ENCODE results near the gene TJP1. TPM values are rescaled to one million over a fixed set of nuclear protein-coding genes. Genes with fewer than 3 reads are reported as not detected.

Gene TJP1
- total RNA-seq, 4 donors from 2014 or later: 100 to 115 (median 103) TPM

DNA sequence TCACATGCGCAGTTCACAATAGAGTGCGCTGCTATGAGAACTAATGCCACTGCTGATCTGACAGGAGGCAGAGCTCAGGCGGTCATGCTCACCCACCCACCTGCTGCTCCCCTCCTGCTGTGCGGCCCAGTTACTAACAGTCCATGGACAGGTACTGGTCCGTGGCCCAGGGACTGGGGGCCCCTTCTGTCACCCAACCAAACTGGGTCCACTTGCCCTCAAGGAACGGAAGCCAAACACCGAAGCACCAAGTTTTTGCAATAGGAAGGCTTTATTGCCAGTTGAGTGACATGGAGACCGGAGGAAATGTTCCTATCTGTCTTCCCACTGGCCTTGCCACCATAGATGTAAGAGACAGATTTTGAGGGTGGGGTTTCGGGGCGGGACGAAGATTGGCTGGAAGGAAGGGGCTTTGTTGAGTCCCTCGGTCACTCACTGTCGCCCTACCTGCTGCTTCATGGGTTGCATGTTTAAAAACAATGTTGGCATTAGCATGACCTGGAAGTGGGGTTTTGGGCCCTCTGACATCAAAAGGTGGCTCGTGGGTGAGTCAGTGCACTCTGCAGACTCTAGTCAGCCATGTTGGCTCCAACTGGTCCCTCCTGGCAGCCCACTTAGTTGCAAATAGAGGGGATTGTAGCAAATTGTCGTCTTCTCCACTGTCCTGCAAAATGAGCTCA lies 141.0 kb downstream of the TJP1 start:
- 91% methylated on average over 10 of the region's 15 CpGs; no CpG with 5 or more reads in 1 of the 2 donors for WGBS, 2 donors (ENCODE audit: low coverage in 1 of 2)
- ATAC-seq: no peak
- TF ChIP-seq EP300 (IDR thresholded peaks at IDR 0.05) (no peak), POLR2A (IDR thresholded peaks at IDR 0.05) (no peak), POLR2AphosphoS5 (IDR thresholded peaks at IDR 0.05) (no peak)
- TF ChIP-seq, protein P1, sequence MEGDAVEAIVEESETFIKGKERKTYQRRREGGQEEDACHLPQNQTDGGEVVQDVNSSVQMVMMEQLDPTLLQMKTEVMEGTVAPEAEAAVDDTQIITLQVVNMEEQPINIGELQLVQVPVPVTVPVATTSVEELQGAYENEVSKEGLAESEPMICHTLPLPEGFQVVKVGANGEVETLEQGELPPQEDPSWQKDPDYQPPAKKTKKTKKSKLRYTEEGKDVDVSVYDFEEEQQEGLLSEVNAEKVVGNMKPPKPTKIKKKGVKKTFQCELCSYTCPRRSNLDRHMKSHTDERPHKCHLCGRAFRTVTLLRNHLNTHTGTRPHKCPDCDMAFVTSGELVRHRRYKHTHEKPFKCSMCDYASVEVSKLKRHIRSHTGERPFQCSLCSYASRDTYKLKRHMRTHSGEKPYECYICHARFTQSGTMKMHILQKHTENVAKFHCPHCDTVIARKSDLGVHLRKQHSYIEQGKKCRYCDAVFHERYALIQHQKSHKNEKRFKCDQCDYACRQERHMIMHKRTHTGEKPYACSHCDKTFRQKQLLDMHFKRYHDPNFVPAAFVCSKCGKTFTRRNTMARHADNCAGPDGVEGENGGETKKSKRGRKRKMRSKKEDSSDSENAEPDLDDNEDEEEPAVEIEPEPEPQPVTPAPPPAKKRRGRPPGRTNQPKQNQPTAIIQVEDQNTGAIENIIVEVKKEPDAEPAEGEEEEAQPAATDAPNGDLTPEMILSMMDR (IDR thresholded peaks at IDR 0.05): no peak

DNA sequence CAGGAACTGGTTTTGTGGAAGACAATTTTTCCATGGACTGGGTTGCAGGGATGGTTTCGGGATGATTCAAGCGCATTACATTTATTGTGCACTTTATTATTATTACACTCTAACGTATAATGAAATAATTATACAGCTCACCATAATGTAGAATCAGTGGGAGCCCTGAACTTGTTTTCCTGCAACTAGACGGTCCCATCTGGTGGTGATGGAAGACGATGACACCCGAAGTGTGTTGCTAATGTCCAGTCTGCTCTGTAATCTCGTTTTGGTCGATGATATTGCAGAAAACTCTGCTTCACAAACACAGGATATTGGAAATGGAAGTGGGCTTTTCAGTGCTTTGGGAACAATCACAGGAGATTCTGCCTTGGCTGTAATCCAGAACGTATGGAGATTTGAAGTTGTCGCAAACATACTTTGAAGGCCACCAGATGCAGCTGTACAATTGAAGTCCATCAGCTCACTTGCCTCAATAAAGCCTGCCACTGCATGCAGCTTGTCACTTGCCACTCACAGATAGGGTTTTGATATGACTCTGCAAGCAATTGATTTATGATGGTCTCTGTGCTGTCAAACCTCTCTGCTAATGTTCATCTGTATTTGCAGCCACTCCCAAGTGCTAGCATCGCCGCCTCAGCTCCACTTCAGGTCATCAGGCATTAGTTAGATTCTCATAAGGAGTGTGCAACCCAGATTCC lies 141.7 kb downstream of the TJP1 start:
- peaks cover 10% of the 10 kb centered on the region for H3K27me3 ChIP-seq
- no peaks in the 10 kb centered on the region for H3K4me1 ChIP-seq
- H3K9me3 ChIP-seq: no peaks in the 10 kb centered on the region
- no peaks in the 10 kb centered on the region for H3K36me3 ChIP-seq
- H3K4me3 ChIP-seq: no peak overlapping the region
- H3K27ac ChIP-seq: no peak overlapping the region
- WGBS, 2 donors (ENCODE audit: low coverage in 1 of 2): 51 to 68% methylated on average over 9 to 12 of the region's 12 CpGs
- TF ChIP-seq POLR2AphosphoS5 (IDR thresholded peaks at IDR 0.05) (no peak), POLR2A (IDR thresholded peaks at IDR 0.05) (no peak), EP300 (IDR thresholded peaks at IDR 0.05) (no peak)
- TF ChIP-seq, protein P1 (IDR thresholded peaks at IDR 0.05): no peak
- ATAC-seq: no peak

More for the DNA sequence above, 141.0 kb downstream of the TJP1 start:
- no peaks in the 10 kb centered on the region for H3K9me3 ChIP-seq
- no peaks in the 10 kb centered on the region for H3K36me3 ChIP-seq
- peaks cover 4% of the 10 kb centered on the region for H3K27me3 ChIP-seq
- H3K4me3 ChIP-seq: no peak overlapping the region
- H3K4me1 ChIP-seq: no peaks in the 10 kb centered on the region
- no peak overlapping the region for H3K27ac ChIP-seq

DNA sequence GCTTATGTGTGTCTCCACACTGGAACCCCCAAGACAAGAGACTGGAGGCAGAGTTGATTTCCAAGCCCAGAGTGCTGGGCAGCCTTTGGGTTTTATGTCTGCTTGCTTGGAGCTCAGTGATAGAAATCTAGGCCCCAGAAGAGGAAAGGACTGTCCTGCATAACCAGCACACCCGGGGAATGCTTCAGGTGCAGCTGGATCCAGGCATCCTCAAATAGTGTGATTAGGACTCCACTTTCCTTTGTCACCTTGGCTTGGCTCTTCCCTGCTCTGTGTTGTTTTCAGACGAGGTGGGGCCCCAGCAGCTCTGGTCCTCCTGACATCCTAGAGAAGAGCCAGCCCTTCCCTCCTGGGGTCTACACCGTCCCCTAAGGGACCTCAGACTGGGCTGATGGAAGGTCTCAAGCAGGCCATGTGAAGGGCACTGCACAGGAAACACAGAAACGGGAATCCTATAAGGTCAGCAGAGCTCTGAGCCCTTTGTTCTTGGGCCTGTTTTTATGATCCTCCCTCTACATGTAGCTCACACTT lies 143.7 kb downstream of the TJP1 start:
- Histone ChIP-seq H3K4me1 (peaks cover 0 to 12% (median 4%) of the 10 kb centered on the region in 3 donors), H3K27ac (no peak overlapping the region), H3K27me3 (peaks cover 28% of the 10 kb centered on the region), H3K4me3 (no peak overlapping the region), H3K9me3 (no peaks in the 10 kb centered on the region), H3K36me3 (no peaks in the 10 kb centered on the region)
- no peak for ATAC-seq
- 100% methylated on average over 1 of the region's 4 CpGs; no CpG with 5 or more reads in 1 of the 2 donors for WGBS, 2 donors (ENCODE audit: low coverage in 1 of 2)
- TF ChIP-seq POLR2A (IDR thresholded peaks at IDR 0.05): no peak
- TF ChIP-seq EP300 (IDR thresholded peaks at IDR 0.05): no peak
- no peak for TF ChIP-seq POLR2AphosphoS5 (IDR thresholded peaks at IDR 0.05)

DNA sequence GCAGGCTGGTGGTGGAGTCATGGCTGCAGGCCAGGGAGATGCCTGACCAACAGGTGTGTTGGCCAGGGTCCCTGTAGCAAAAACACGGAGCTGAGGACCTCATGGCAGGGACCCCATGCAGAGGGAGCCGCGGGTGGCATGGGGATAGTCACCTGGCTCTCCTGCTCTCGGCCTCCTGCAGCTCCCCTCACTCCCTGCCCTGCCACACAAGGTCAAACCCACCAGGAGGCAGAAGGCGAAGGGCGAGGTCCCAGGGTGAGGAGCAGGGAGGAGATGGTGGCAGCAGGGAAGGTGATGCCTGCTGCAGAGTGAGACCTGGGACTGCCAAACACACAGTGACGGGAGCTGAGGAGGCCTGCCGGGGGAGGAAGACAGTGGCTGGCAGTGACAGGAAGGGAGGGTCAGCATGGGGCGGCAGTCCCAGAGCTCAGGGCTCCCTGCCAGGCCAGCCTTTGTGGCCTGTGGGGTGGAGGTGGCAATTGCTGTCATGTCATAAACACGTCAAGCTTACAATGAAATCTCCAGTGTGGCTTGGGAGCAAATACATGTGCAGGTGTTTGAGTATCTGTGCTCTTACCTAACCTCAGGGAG lies 144.3 kb downstream of the TJP1 start:
- no peak for ATAC-seq
- 84% methylated on average over 5 of the region's 10 CpGs; no CpG with 5 or more reads in 1 of the 2 donors for WGBS, 2 donors (ENCODE audit: low coverage in 1 of 2)
- Histone ChIP-seq H3K27me3 (peaks cover 30% of the 10 kb centered on the region), H3K4me3 (no peak overlapping the region), H3K9me3 (no peaks in the 10 kb centered on the region), H3K36me3 (no peaks in the 10 kb centered on the region), H3K4me1 (peaks cover 0 to 12% (median 4%) of the 10 kb centered on the region in 3 donors), H3K27ac (no peak overlapping the region)
- TF ChIP-seq, protein P1 (IDR thresholded peaks at IDR 0.05): no peak
- TF ChIP-seq EP300 (IDR thresholded peaks at IDR 0.05): no peak
- no peak for TF ChIP-seq POLR2A (IDR thresholded peaks at IDR 0.05)
- no peak for TF ChIP-seq POLR2AphosphoS5 (IDR thresholded peaks at IDR 0.05)

DNA sequence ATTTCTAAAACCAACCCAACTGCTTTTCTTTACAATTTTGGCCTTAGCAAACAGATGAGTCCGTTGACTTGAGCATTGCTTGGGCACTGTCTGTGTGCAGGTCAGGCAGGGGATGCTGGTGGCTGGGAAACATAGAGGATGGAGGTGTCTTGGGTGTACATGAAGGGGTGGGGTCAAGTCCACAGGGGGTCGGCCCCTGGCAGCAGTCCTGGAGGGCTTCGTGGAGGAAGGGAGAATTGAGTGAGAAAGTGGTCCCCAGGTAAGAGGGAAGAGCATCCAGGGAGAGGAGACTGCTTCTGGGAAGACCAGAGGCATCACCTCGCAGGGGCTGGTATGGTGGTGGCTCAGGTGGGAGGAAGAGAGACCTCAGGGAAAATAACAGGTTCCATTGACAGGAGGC lies 144.8 kb downstream of the TJP1 start:
- no peak for ATAC-seq
- WGBS, 2 donors (ENCODE audit: low coverage in 1 of 2): 75 to 88% methylated on average over 4 of the region's 4 CpGs
- Histone ChIP-seq H3K27me3 (peaks cover 33% of the 10 kb centered on the region), H3K9me3 (no peaks in the 10 kb centered on the region), H3K36me3 (no peaks in the 10 kb centered on the region), H3K27ac (no peak overlapping the region), H3K4me3 (no peak overlapping the region), H3K4me1 (peaks cover 0 to 12% (median 4%) of the 10 kb centered on the region in 3 donors)
- TF ChIP-seq POLR2A (IDR thresholded peaks at IDR 0.05) (no peak), POLR2AphosphoS5 (IDR thresholded peaks at IDR 0.05) (no peak), EP300 (IDR thresholded peaks at IDR 0.05) (no peak)
- TF ChIP-seq, protein P1 (IDR thresholded peaks at IDR 0.05): no peak

All from gastroesophageal sphincter (tissue), 4 donors.